ENCODE measurements around the gene CHN1.

Gene CHN1

GRCh38 chr2:174781298-174781697 is 223.9 kb downstream of the CHN1 start:
- no peak for DNase-seq

- no peak for DNase-seq
Measured at GRCh38 chr2:174780856-174781255, 224.3 kb downstream of the CHN1 start.

GRCh38 chr2:174780191-174780840 is 224.9 kb downstream of the CHN1 start:
- DNase-seq = peak in 1 of 2 donors; percentile 22

- peak in 1 of 2 donors; percentile 10 for DNase-seq
Measured at GRCh38 chr2:174779361-174779928, 225.7 kb downstream of the CHN1 start.

- DNase-seq = peak; percentile 71 to 81
Measured at GRCh38 chr2:174778085-174778981, 226.8 kb downstream of the CHN1 start.

GRCh38 chr2:174777347-174778084 is 227.7 kb downstream of the CHN1 start:
- no peak for DNase-seq

GRCh38 chr2:174776675-174777074 is 228.5 kb downstream of the CHN1 start:
- no peak for DNase-seq

GRCh38 chr2:174776223-174776622 is 229.0 kb downstream of the CHN1 start:
- DNase-seq = peak in 1 of 2 donors; percentile 15

GRCh38 chr2:174775571-174775980 is 229.6 kb downstream of the CHN1 start:
- DNase-seq = no peak

GRCh38 chr2:174774886-174775285 is 230.3 kb downstream of the CHN1 start:
- no peak for DNase-seq

GRCh38 chr2:174773215-174773614 is 232.0 kb downstream of the CHN1 start:
- DNase-seq = no peak

- no peak for DNase-seq
Measured at GRCh38 chr2:174772472-174772801, 232.7 kb downstream of the CHN1 start.

GRCh38 chr2:174771631-174772471 is 233.3 kb downstream of the CHN1 start:
- DNase-seq = peak; percentile 20 to 43

GRCh38 chr2:174771136-174771535 is 234.0 kb downstream of the CHN1 start:
- no peak for DNase-seq

GRCh38 chr2:174768557-174768956 is 236.6 kb downstream of the CHN1 start:
- DNase-seq = no peak

GRCh38 chr2:174766271-174766670 is 238.9 kb downstream of the CHN1 start:
- DNase-seq = no peak

GRCh38 chr2:174765576-174765975 is 239.6 kb downstream of the CHN1 start:
- no peak for DNase-seq

- DNase-seq = no peak
Measured at GRCh38 chr2:174764280-174765255, 240.6 kb downstream of the CHN1 start, which contains the start of gene CHRNA1. Gene CHRNA1 (minus strand): TSS chr2:174764472. CDS start chr2:174764394, 78 bp downstream.

- DNase-seq = no peak
Measured at GRCh38 chr2:174763780-174764179, 241.4 kb downstream of the CHN1 start.

- DNase-seq = no peak
Measured at GRCh38 chr2:174762464-174762863, 242.7 kb downstream of the CHN1 start.

- DNase-seq = no peak
Measured at GRCh38 chr2:174761837-174762236, 243.3 kb downstream of the CHN1 start.

All from CD4-positive, alpha-beta T cell treated with Interferon alpha-2 for 1 hour (primary cell).